ENCODE measurements around the gene SREBF1. TPM values are rescaled to one million over a fixed set of nuclear protein-coding genes. Genes with fewer than 3 reads are reported as not detected.
A peak's percentile ranks its signal among the peaks of the same experiment; 100 is the strongest.

Gene SREBF1
- total RNA-seq, 1 experiment from 2014 or later: 230 TPM

DNA sequence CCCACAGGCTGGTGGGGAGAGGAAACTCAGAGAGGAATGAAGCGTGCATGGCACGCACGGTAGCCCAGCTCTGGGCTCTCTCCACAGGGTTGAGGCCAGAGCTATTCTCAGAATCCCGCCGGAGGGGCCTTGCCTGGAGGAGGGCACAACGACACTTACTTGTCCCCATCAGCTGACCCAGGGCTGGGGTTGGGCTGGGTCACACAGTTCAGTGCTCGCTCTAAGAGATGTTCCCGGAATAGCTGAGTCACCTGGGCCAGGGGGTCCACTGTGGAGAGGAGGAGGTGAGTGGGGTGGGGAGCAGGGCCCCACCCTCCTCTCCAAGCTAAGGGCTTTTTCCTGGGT lies 21.8 kb downstream of the SREBF1 start:
- BruUV-seq (replicated peaks): no TSS peak

More for the DNA sequence above, 21.8 kb downstream of the SREBF1 start:
- ChIA-PET POLR2A (interaction anchor here (0.6 to 0.8 kb wide), 3 partner anchors 21 to 311 kb away, joined by 3 to 5 read pairs (median 4); no protein-coding TSS in a partner anchor), CTCF (no interaction called here)
- no peaks in the 10 kb centered on the region; the same call in 1 of the 2 replicates for H3K36me3 ChIP-seq (ENCODE audit: control insufficient read depth, insufficient read depth, low read length)
- peaks cover 63% of the 10 kb centered on the region for H3K4me1 ChIP-seq (ENCODE audit: control insufficient read depth, insufficient read depth, low read length)
- H3K4me3 ChIP-seq (ENCODE audit: low read depth in 2 of 2, low read length in 2 of 2): no peak overlapping the region
- in situ Hi-C loops (cut with HindIII; ENCODE audit: low pct_unique_long_range_greater_than_20kb, low sequenced_read_pairs) (no loop called here), intact Hi-C loops (cut with micrococcal nuclease; ENCODE audit: unreplicated experiment) (no loop called here)
- no peak for ATAC-seq
- H3K27ac ChIP-seq (ENCODE audit: low read length): peak overlapping the region; percentile 12; the same call in 1 of the 2 replicates
- DNase-seq (ENCODE audit: low read depth, low spot score): no peak
- TF ChIP-seq TCF7L2 (IDR thresholded peaks at IDR 0.05; ENCODE audit: low read depth, low read length) (no peak), REST (IDR thresholded peaks at IDR 0.05; ENCODE audit: insufficient read depth in 1 of 2, low read depth in 2 of 2, low read length in 1 of 2) (no peak), CTCF (IDR thresholded peaks at IDR 0.05) (no peak), POLR2AphosphoS5 (IDR thresholded peaks at IDR 0.05; ENCODE audit: low read depth, low read length) (no peak), SIN3A (IDR thresholded peaks at IDR 0.05; ENCODE audit: borderline replicate concordance, insufficient read depth, low read depth, low read length) (no peak)
- no peaks in the 10 kb centered on the region for H3K9me3 ChIP-seq (ENCODE audit: control insufficient read depth, insufficient read depth, low read depth, low read length)
- H3K27me3 ChIP-seq (ENCODE audit: control insufficient read depth, insufficient read depth, low read length): no peaks in the 10 kb centered on the region
